A673 (cell line): ENCODE data around the gene ACKR2. TPM values are rescaled to one million over a fixed set of nuclear protein-coding genes. Genes with fewer than 3 reads are reported as not detected.

ENCODE experiments used
- BruUV-seq: library from RNA; stranded (reverse); fragments of 400-500 nt; replicated peaks from 2 replicates; lab custom pipeline; 2021; lab: Mats Ljungman, UMichigan
- CTCF ChIA-PET: fragments of 300-600 bp; sonication (Branson Sonifier 250); formaldehyde crosslinking; loops from one replicate; lab custom pipeline; 2022; ENCODE audit warnings: antibody characterized with exemption; lab: Charles Lee
- POLR2A ChIA-PET: fragments of 300-600 bp; sonication (Branson Sonifier 250); formaldehyde crosslinking; loops from one replicate; lab custom pipeline; 2022; ENCODE audit warnings: antibody characterized with exemption; ENCODE audit not compliant: low non-redundant PET; lab: Charles Lee
- DNase-seq: peaks from one replicate; pipeline ENCODE4 v3.0.0-alpha.2; 2015; ENCODE audit warnings: low spot score
- H3K27ac ChIP-seq: fragments of 200-600 bp; sonication (generic); 2 replicates; pipeline ENCODE4 v1.5.1; 2016; ENCODE audit warnings: mixed run types, low read depth, mild to moderate bottlenecking, mixed read lengths, antibody characterized with exemption, low read length; ENCODE audit not compliant: poor library complexity, severe bottlenecking
- H3K27me3 ChIP-seq: fragments of 200-600 bp; sonication (generic); replicated peaks from 2 replicates; pipeline ENCODE4 v1.6.1; 2017; ENCODE audit warnings: mixed run types, low read depth, mild to moderate bottlenecking, mixed read lengths, antibody characterized with exemption, low read length; ENCODE audit not compliant: insufficient read depth, poor library complexity
- H3K36me3 ChIP-seq: fragments of 200-600 bp; sonication (generic); 2 replicates; pipeline ENCODE4 v1.6.1; 2016; ENCODE audit warnings: mixed run types, mild to moderate bottlenecking, mixed read lengths, antibody characterized with exemption, low read length; ENCODE audit not compliant: insufficient read depth, poor library complexity, severe bottlenecking
- H3K4me1 ChIP-seq: fragments of 200-600 bp; sonication (generic); 2 replicates; pipeline ENCODE4 v1.6.1; 2017; ENCODE audit warnings: mixed run types, mild to moderate bottlenecking, mixed read lengths, antibody characterized with exemption, low read length; ENCODE audit not compliant: insufficient read depth, poor library complexity, severe bottlenecking
- H3K4me3 ChIP-seq: fragments of 200-600 bp; sonication (generic); 2 replicates; pipeline ENCODE4 v1.5.1; 2016; ENCODE audit warnings: low read depth, mixed run types, mild to moderate bottlenecking, mixed read lengths, low read length; ENCODE audit not compliant: poor library complexity, severe bottlenecking
- H3K9me3 ChIP-seq: fragments of 200-600 bp; sonication (generic); 2 replicates; pipeline ENCODE4 v1.6.1; 2016; ENCODE audit warnings: mixed run types, low read depth, mild to moderate bottlenecking, mixed read lengths, antibody characterized with exemption, low read length; ENCODE audit not compliant: poor library complexity, severe bottlenecking
- CTCF ChIP-seq: fragments of 300-800, 200-600 bp; sonication (generic); conservative IDR thresholded peaks from 2 replicates; pipeline ENCODE4 v1.5.1; 2017; ENCODE audit warnings: low read depth, mild to moderate bottlenecking, antibody characterized with exemption, low read length, moderate library complexity, mixed read lengths
- EZH2 ChIP-seq: fragments of 200-600 bp; sonication (generic); IDR thresholded peaks from 2 replicates; pipeline ENCODE4 v1.6.1; 2017; ENCODE audit warnings: borderline replicate concordance, low read depth, mild to moderate bottlenecking, mixed read lengths, antibody characterized with exemption, low read length; ENCODE audit not compliant: poor library complexity, severe bottlenecking
- intact Hi-C: fragments of 100-400 bp; cut with micrococcal nuclease; formaldehyde crosslinking; loops from one replicate; pipeline ENCODE4 v1.10.0; 2022; ENCODE audit not compliant: unreplicated experiment
- total RNA-seq: library from RNA; stranded (reverse); gene quantifications from 2 replicates; pipeline ENCODE4 v1.2.3, GENCODE V29; 2021

Gene ACKR2
- total RNA-seq, 1 experiment from 2014 or later, result not detected

GRCh38 chr3:42892169-42892568 lies 82.9 kb downstream of the ACKR2 start:
- CTCF ChIA-PET, result no interaction called here
- POLR2A ChIA-PET, result no interaction called here
- DNase-seq, result no peak
- Histone ChIP-seq H3K27ac (no peak overlapping the region), H3K27me3 (no peaks in the 10 kb centered on the region), H3K36me3 (no peaks in the 10 kb centered on the region), H3K9me3 (no peaks in the 10 kb centered on the region), H3K4me3 (no peak overlapping the region), H3K4me1 (no peaks in the 10 kb centered on the region)
- no TSS peak for BruUV-seq
- no peak for TF ChIP-seq CTCF
- TF ChIP-seq EZH2, result no peak
- intact Hi-C loops, result no loop called here

GRCh38 chr3:42892807-42893206 lies 83.6 kb downstream of the ACKR2 start:
- H3K4me1 ChIP-seq, result no peaks in the 10 kb centered on the region
- CTCF ChIA-PET, result no interaction called here
- H3K27ac ChIP-seq, result no peak overlapping the region
- POLR2A ChIA-PET, result no interaction called here
- no peak for DNase-seq
- no peaks in the 10 kb centered on the region for H3K27me3 ChIP-seq
- H3K36me3 ChIP-seq, result no peaks in the 10 kb centered on the region
- no peak overlapping the region for H3K4me3 ChIP-seq
- TF ChIP-seq EZH2 (no peak), CTCF (no peak)
- intact Hi-C loops, result no loop called here
- no peaks in the 10 kb centered on the region for H3K9me3 ChIP-seq
- no TSS peak for BruUV-seq

GRCh38 chr3:42894698-42895579 lies 85.7 kb downstream of the ACKR2 start:
- TF ChIP-seq CTCF (no peak), EZH2 (no peak)
- POLR2A ChIA-PET, result no interaction called here
- CTCF ChIA-PET, result no interaction called here

More at GRCh38 chr3:42894698-42895579, 85.7 kb downstream of the ACKR2 start:
- H3K4me1 ChIP-seq, result no peaks in the 10 kb centered on the region
- no peak for DNase-seq
- no peak overlapping the region for H3K4me3 ChIP-seq
- H3K9me3 ChIP-seq, result no peaks in the 10 kb centered on the region
- H3K27ac ChIP-seq, result no peak overlapping the region
- intact Hi-C loops, result no loop called here
- BruUV-seq, result no TSS peak
- H3K27me3 ChIP-seq, result no peaks in the 10 kb centered on the region
- H3K36me3 ChIP-seq, result no peaks in the 10 kb centered on the region
